Endothelial cell of umbilical vein (primary cell): ENCODE measurements around the gene LAMC2. TPM values are rescaled to one million over a fixed set of nuclear protein-coding genes. Genes with fewer than 3 reads are reported as not detected.

Source experiments
- BruUV-seq: library from RNA; stranded (reverse); fragments of 400-500 nt; replicated peaks from 2 replicates; lab custom pipeline; 2021; lab: Mats Ljungman, UMichigan
- CTCF ChIA-PET: fragments of 300-600, 350-600 bp; sonication (Branson Sonifier 250); formaldehyde crosslinking; loops from one replicate; lab custom pipeline; 2021; ENCODE audit warnings: antibody characterized with exemption, inconsistent platforms; lab: Charles Lee
- POLR2A ChIA-PET: fragments of 300-600, 350-600 bp; sonication (Branson Sonifier 250); formaldehyde crosslinking; loops from one replicate; lab custom pipeline; 2021; ENCODE audit warnings: antibody characterized with exemption, inconsistent platforms; lab: Charles Lee
- DNase-seq: peaks from one replicate; pipeline ENCODE4 v3.0.0-alpha.2; 2011; ENCODE audit warnings: low read depth, low spot score
- FAIRE-seq: peaks from 2 replicates; lab custom pipeline; 2011; peaks lifted over from hg19 to GRCh38; lab: Jason Lieb, UNC
- H2AFZ ChIP-seq: 2 replicates; pipeline ENCODE4 v1.6.0; 2012; ENCODE audit warnings: low read depth, low read length, control low read depth, inconsistent platforms
- H3K27ac ChIP-seq: 2 replicates; pipeline ENCODE4 v1.5.1; 2011; ENCODE audit warnings: low read depth, mild to moderate bottlenecking, control low read depth, low read length, moderate library complexity; ENCODE audit not compliant: insufficient read depth
- H3K27me3 ChIP-seq, 2 experiments: 2 replicates each; pipeline versions ENCODE4 v1.6.0 to v1.6.1; 2011; ENCODE audit warnings: low read length in 2 of 2, mixed read lengths in 1 of 2; ENCODE audit not compliant: control insufficient read depth in 2 of 2, insufficient read depth in 2 of 2
- H3K36me3 ChIP-seq, 2 experiments: 2 replicates in 1 of 2; 3 replicates in 1 of 2; pipeline ENCODE4 v1.5.1; 2011; ENCODE audit warnings: low read length in 2 of 2, mild to moderate bottlenecking in 1 of 2, moderate library complexity in 1 of 2; ENCODE audit not compliant: control insufficient read depth in 2 of 2, insufficient read depth in 2 of 2; ENCODE audit errors: extremely low read depth in 1 of 2
- H3K4me1 ChIP-seq: 3 replicates; pipeline ENCODE4 v1.5.1; 2011; ENCODE audit warnings: mild to moderate bottlenecking, low read length; ENCODE audit not compliant: control insufficient read depth, insufficient read depth; ENCODE audit errors: extremely low read depth
- H3K4me2 ChIP-seq: 2 replicates; pipeline ENCODE4 v1.6.1; 2011; ENCODE audit warnings: low read length, control low read depth, mixed read lengths; ENCODE audit not compliant: insufficient read depth
- H3K4me3 ChIP-seq, 3 experiments: fragments of 200-600 bp in 1 of 3; sonication (generic), shearing (Covaris generic) in 1 of 3; replicated peaks in 1 of 3; 2 replicates each; pipeline ENCODE4 v1.5.1; 2011 to 2016; ENCODE audit warnings: control low read depth in 3 of 3, low read length in 3 of 3, mild to moderate bottlenecking in 2 of 3, inconsistent platforms in 1 of 3, low read depth in 1 of 3, moderate library complexity in 1 of 3; ENCODE audit not compliant: insufficient read depth in 1 of 3
- H3K79me2 ChIP-seq: 2 replicates; pipeline ENCODE4 v1.6.0; 2012; ENCODE audit warnings: low read length, inconsistent platforms; ENCODE audit not compliant: control insufficient read depth, insufficient read depth
- H3K9ac ChIP-seq: replicated peaks from 2 replicates; pipeline ENCODE3; 2011; ENCODE audit warnings: low read length, control low read depth; ENCODE audit not compliant: insufficient read depth; ENCODE audit errors: extremely low read depth
- H3K9me1 ChIP-seq: replicated peaks from 3 replicates; pipeline ENCODE4 v1.6.0; 2011; ENCODE audit warnings: mild to moderate bottlenecking, low read length; ENCODE audit not compliant: control insufficient read depth, insufficient read depth; ENCODE audit errors: extremely low read depth
- H3K9me3 ChIP-seq: replicated peaks from 2 replicates; pipeline ENCODE4 v1.5.1; 2012; ENCODE audit warnings: low read length, inconsistent platforms; ENCODE audit not compliant: control insufficient read depth, insufficient read depth
- H4K20me1 ChIP-seq: replicated peaks from 2 replicates; pipeline ENCODE3; 2011; ENCODE audit warnings: mild to moderate bottlenecking, low read length; ENCODE audit not compliant: control insufficient read depth, insufficient read depth; ENCODE audit errors: extremely low read depth
- CTCF ChIP-seq, 2 donors: IDR thresholded peaks; 1 replicate in 1 of 2; 2 replicates in 1 of 2; pipeline ENCODE4 v1.5.1; 2011; ENCODE audit warnings: low read length in 2 of 2, mild to moderate bottlenecking in 2 of 2, moderate library complexity in 2 of 2, control low read depth in 1 of 2, inconsistent platforms in 1 of 2, low read depth in 1 of 2; ENCODE audit not compliant: insufficient read depth in 1 of 2; ENCODE audit errors: extremely low read depth in 1 of 2
- EZH2 ChIP-seq: IDR thresholded peaks from 2 replicates; pipeline ENCODE4 v1.6.1; 2012; ENCODE audit warnings: borderline replicate concordance, low read depth, mild to moderate bottlenecking, moderate library complexity, low read length, inconsistent platforms; ENCODE audit not compliant: severe bottlenecking
- GATA2 ChIP-seq: IDR thresholded peaks from 2 replicates; pipeline ENCODE4 v1.7.0; 2011; ENCODE audit warnings: low read depth, mild to moderate bottlenecking, moderate library complexity, mixed read lengths, low read length; ENCODE audit not compliant: insufficient read length, insufficient read depth
- JUN ChIP-seq: IDR thresholded peaks from 2 replicates; pipeline ENCODE4 v1.6.1; 2011; ENCODE audit warnings: borderline replicate concordance, low read depth; ENCODE audit not compliant: insufficient read length, insufficient read depth
- POLR2A ChIP-seq: IDR thresholded peaks from 2 replicates; pipeline ENCODE4 v1.6.1; 2012; ENCODE audit warnings: low read depth, mild to moderate bottlenecking, control low read depth, low read length
- POLR2AphosphoS5 ChIP-seq: IDR thresholded peaks from 2 replicates; pipeline ENCODE4 v1.6.1; 2012; ENCODE audit warnings: low read depth, mild to moderate bottlenecking, control low read depth, low read length, moderate library complexity; ENCODE audit not compliant: insufficient read depth
- dilution Hi-C: fragments of 300-500 bp; cut with MboI; formaldehyde crosslinking; loops from one replicate; pipeline ENCODE4 v1.15.0; 2019; ENCODE audit warnings: low sequenced_read_pairs; ENCODE audit not compliant: extremely low pct_ligation_motif_present
- intact Hi-C: fragments of 100-400 bp; cut with micrococcal nuclease; formaldehyde crosslinking; loops from one replicate; pipeline ENCODE4 v1.10.0; 2022
- polyA plus RNA-seq, 4 experiments: library from polyadenylated mRNA; depleted of rRNA in 3 of 4; stranded (reverse) in 3 of 4; unstranded in 1 of 4; fragments of >200 nt; gene quantifications; 2 replicates each; pipeline versions ENCODE4 v1.2.1 to v1.2.3, GENCODE V29; 2011 to 2012; ENCODE audit warnings: missing spikeins in 1 of 4
- total RNA-seq: library from RNA; stranded (reverse); gene quantifications from 2 replicates; pipeline ENCODE4 v1.2.3, GENCODE V29; 2021

LAMC2 gene
- total and polyA plus RNA-seq, 2 donors (not counting 3 experiments of a cell fraction or from before 2014, with no cell fraction given) = 0.23 to 0.82 TPM

GRCh38 chr1:183173828-183174227, 12.2 kb upstream of the LAMC2 start:
- Histone ChIP-seq H3K4me2 (peak overlapping the region; percentile 49), H3K36me3 (no peaks in the 10 kb centered on the region), H4K20me1 (no peaks in the 10 kb centered on the region), H2AFZ (peak overlapping the region; percentile 10), H3K4me3 (no peak overlapping the region), H3K4me1 (peaks cover 12% of the 10 kb centered on the region), H3K27me3 (no peaks in the 10 kb centered on the region), H3K79me2 (no peaks in the 10 kb centered on the region), H3K9me3 (no peaks in the 10 kb centered on the region), H3K9ac (no peak overlapping the region), H3K9me1 (no peaks in the 10 kb centered on the region), H3K27ac (no peak overlapping the region)
- ChIA-PET POLR2A (no interaction called here), CTCF (interaction anchor here (1.0 to 1.1 kb wide), 2 partner anchors 12 to 61 kb away, joined by 3 to 4 read pairs; no protein-coding TSS in a partner anchor)
- intact Hi-C loops (no loop called here), dilution Hi-C loops (no loop called here)
- FAIRE-seq = peak; percentile 55
- peak; percentile 69 for TF ChIP-seq GATA2
- TF ChIP-seq CTCF (IDR thresholded peaks at IDR 0.05; ENCODE audit: extremely low read depth in 1 of 2, insufficient read depth in 1 of 2, low read depth in 1 of 2, low read length in 2 of 2) = no peak
- no TSS peak for BruUV-seq
- DNase-seq = peak; percentile 66

GRCh38 chr1:183175631-183176030, 10.4 kb upstream of the LAMC2 start:
- H3K4me3 ChIP-seq = no peak overlapping the region
- FAIRE-seq = no peak
- no peaks in the 10 kb centered on the region for H3K9me3 ChIP-seq
- H3K36me3 ChIP-seq = no peaks in the 10 kb centered on the region
- TF ChIP-seq EZH2 (no peak), POLR2A (no peak), JUN (no peak), POLR2AphosphoS5 (no peak)
- POLR2A ChIA-PET = no interaction called here
- CTCF ChIA-PET = no interaction called here
- no peak overlapping the region for H3K9ac ChIP-seq
- no peak overlapping the region for H2AFZ ChIP-seq
- H3K9me1 ChIP-seq = no peaks in the 10 kb centered on the region
- H3K79me2 ChIP-seq = no peaks in the 10 kb centered on the region
- no peaks in the 10 kb centered on the region for H3K27me3 ChIP-seq
- H3K4me1 ChIP-seq = peaks cover 20% of the 10 kb centered on the region
- intact Hi-C loops (no loop called here), dilution Hi-C loops (no loop called here)
- no TSS peak for BruUV-seq
- no peaks in the 10 kb centered on the region for H4K20me1 ChIP-seq
- H3K27ac ChIP-seq = no peak overlapping the region
- DNase-seq = no peak
- no peak overlapping the region for H3K4me2 ChIP-seq
